Brain microvascular endothelial cell (primary cell): ENCODE data around the gene WWOX.

ENCODE experiments used
- DNase-seq: peaks from one replicate; pipeline ENCODE4 v3.0.0-alpha.2; 2020
- H3K27ac ChIP-seq: fragments of 250-450 bp; sonication (Bioruptor Pico); 2 replicates; pipeline ENCODE4 v1.5.1; 2020; ENCODE audit warnings: mild to moderate bottlenecking, moderate library complexity
- H3K27me3 ChIP-seq: fragments of 250-450 bp; sonication (Bioruptor Pico); replicated peaks from 2 replicates; pipeline ENCODE4 v1.5.1; 2020; ENCODE audit warnings: mild to moderate bottlenecking
- H3K36me3 ChIP-seq: fragments of 250-450 bp; sonication (Bioruptor Pico); replicated peaks from 2 replicates; pipeline ENCODE4 v1.5.1; 2020; ENCODE audit warnings: mild to moderate bottlenecking
- H3K4me3 ChIP-seq: 2 replicates; pipeline ENCODE4 v1.5.1; 2011; ENCODE audit warnings: low read depth, mild to moderate bottlenecking, control low read depth, low read length, moderate library complexity
- CTCF ChIP-seq: IDR thresholded peaks from 2 replicates; pipeline ENCODE4 v1.5.1; 2011; ENCODE audit warnings: low read depth, mild to moderate bottlenecking, moderate library complexity, low read length, control low read depth, inconsistent platforms; ENCODE audit errors: missing control alignments
- in situ Hi-C: cut with HindIII; loops from 2 replicates; pipeline ENCODE4 v1.10.0; 2017; ENCODE audit warnings: low sequenced_read_pairs, low pct_ligation_motif_present

WWOX gene

GRCh38 chr16:78431004-78431670 is 331.7 kb downstream of the WWOX start:
- Histone ChIP-seq H3K4me3 (no peak overlapping the region), H3K27me3 (no peaks in the 10 kb centered on the region), H3K36me3 (no peaks in the 10 kb centered on the region), H3K27ac (no peak overlapping the region)
- in situ Hi-C loops, result no loop called here
- DNase-seq, result no peak
- no peak for TF ChIP-seq CTCF

GRCh38 chr16:78431701-78432100 is 332.2 kb downstream of the WWOX start:
- Histone ChIP-seq H3K4me3 (no peak overlapping the region), H3K27me3 (no peaks in the 10 kb centered on the region), H3K27ac (no peak overlapping the region), H3K36me3 (no peaks in the 10 kb centered on the region)
- no peak for TF ChIP-seq CTCF
- DNase-seq, result no peak
- in situ Hi-C loops, result no loop called here

- DNase-seq, result no peak
- no peak overlapping the region for H3K27ac ChIP-seq
These were observed 333.0 kb downstream of the WWOX start for GRCh38 chr16:78432451-78432850.

GRCh38 chr16:78433116-78433515 is 333.7 kb downstream of the WWOX start:
- H3K27ac ChIP-seq, result no peak overlapping the region
- in situ Hi-C loops, result no loop called here
- no peak for TF ChIP-seq CTCF
- H3K36me3 ChIP-seq, result no peaks in the 10 kb centered on the region
- H3K4me3 ChIP-seq, result no peak overlapping the region
- H3K27me3 ChIP-seq, result no peaks in the 10 kb centered on the region
- DNase-seq, result no peak

More at GRCh38 chr16:78432451-78432850, 333.0 kb downstream of the WWOX start:
- no peak overlapping the region for H3K4me3 ChIP-seq
- in situ Hi-C loops, result no loop called here
- no peak for TF ChIP-seq CTCF
- no peaks in the 10 kb centered on the region for H3K36me3 ChIP-seq
- no peaks in the 10 kb centered on the region for H3K27me3 ChIP-seq

GRCh38 chr16:78434401-78434800 is 334.9 kb downstream of the WWOX start:
- no peak for DNase-seq
- H3K36me3 ChIP-seq, result no peaks in the 10 kb centered on the region
- TF ChIP-seq CTCF, result no peak
- no peak overlapping the region for H3K4me3 ChIP-seq
- no peak overlapping the region for H3K27ac ChIP-seq
- no peaks in the 10 kb centered on the region for H3K27me3 ChIP-seq
- in situ Hi-C loops, result no loop called here

GRCh38 chr16:78435260-78435659 is 335.8 kb downstream of the WWOX start:
- in situ Hi-C loops, result no loop called here
- no peak for TF ChIP-seq CTCF
- no peak overlapping the region for H3K4me3 ChIP-seq

More at GRCh38 chr16:78435260-78435659, 335.8 kb downstream of the WWOX start:
- no peaks in the 10 kb centered on the region for H3K36me3 ChIP-seq
- H3K27ac ChIP-seq, result no peak overlapping the region
- no peak for DNase-seq
- no peaks in the 10 kb centered on the region for H3K27me3 ChIP-seq
